Activated naive CD8-positive, alpha-beta T cell treated with anti-CD3 and anti-CD28 coated beads, Interleukin-2, amount 50 U/mL, for 24 hours (primary cell): Measurements from ENCODE around the gene B3GAT3.
A peak's percentile ranks its signal among the peaks of the same experiment; 100 is the strongest.

ENCODE experiments used
- ATAC-seq: fragments of 150-1000 bp; cut with Tn5 transposase; one replicate; pipeline ENCODE4 v1.10.0; 2021
- DNase-seq: peaks from one replicate; pipeline ENCODE4 v3.0.0; 2021
- H3K27ac Mint-ChIP-seq: one replicate; pipeline ENCODE4 v1.8.0; 2021; ENCODE audit warnings: mild to moderate bottlenecking, mixed read lengths
- H3K27me3 Mint-ChIP-seq: one replicate; pipeline ENCODE4 v1.8.0; 2021; ENCODE audit warnings: mixed read lengths
- H3K36me3 Mint-ChIP-seq: one replicate; pipeline ENCODE4 v1.8.0; 2021; ENCODE audit warnings: low read depth, mixed read lengths
- H3K4me1 Mint-ChIP-seq: one replicate; pipeline ENCODE4 v1.8.0; 2021; ENCODE audit warnings: mixed read lengths
- H3K4me3 Mint-ChIP-seq: one replicate; pipeline ENCODE4 v1.8.0; 2021; ENCODE audit warnings: mild to moderate bottlenecking, moderate library complexity, mixed read lengths
- H3K9me3 Mint-ChIP-seq: one replicate; pipeline ENCODE4 v1.8.0; 2021; ENCODE audit warnings: mixed read lengths

The B3GAT3 gene

DNA sequence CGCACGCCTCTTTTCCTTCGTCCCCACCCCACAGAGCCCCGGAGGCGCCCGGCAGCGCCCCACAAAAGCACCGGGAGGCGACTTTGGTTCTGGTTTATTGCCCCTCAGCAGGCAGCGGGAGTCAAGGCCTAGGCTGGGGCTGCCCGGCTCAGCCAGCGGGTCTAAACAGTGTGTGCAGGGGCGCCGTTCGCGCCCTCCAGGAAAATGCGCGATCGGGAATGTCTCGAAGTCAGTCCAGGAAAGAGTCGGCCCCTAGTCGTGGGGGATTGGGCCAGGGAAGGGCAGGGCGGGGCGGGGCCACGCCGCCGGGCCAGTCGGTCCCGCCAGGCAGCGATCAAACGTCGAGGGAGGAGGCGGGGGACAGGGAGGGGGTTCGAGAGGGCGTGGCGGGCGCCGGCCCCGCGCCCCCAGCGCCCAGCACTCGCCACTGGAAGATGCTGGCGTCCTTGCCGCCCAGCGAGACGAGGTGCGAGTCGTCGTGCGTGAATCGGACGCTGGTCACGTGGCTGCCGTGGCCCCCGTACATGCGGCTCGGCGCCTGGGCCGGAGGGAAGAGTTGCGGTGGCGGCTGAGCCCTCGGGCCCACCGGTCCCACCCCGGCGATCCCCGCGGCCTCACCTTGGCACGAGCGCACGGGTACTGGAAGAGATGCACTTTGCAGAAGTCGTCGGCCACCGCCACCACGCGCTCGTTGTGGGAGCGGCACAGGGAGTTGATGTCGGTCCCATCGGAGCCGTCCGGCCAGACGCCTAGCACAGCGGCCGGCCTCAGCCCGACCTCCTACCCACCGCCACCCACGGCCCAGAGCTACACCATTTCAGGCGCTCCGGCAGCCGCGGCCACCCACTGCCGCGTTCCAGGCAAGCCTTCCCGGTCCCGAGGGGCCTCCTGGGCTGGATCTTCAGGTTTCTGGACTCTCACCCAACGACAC, 19.4 kb downstream of the B3GAT3 start:
- peak overlapping the region; percentile 94 for H3K27ac Mint-ChIP-seq
- peaks cover 47% of the 10 kb centered on the region for H3K4me1 Mint-ChIP-seq
- H3K27me3 Mint-ChIP-seq, result peaks cover 2% of the 10 kb centered on the region
- ATAC-seq (no peak), DNase-seq (no peak)
- peaks cover 63% of the 10 kb centered on the region for H3K36me3 Mint-ChIP-seq
- H3K9me3 Mint-ChIP-seq, result no peaks in the 10 kb centered on the region
- H3K4me3 Mint-ChIP-seq, result peak overlapping the region; percentile 91

DNA sequence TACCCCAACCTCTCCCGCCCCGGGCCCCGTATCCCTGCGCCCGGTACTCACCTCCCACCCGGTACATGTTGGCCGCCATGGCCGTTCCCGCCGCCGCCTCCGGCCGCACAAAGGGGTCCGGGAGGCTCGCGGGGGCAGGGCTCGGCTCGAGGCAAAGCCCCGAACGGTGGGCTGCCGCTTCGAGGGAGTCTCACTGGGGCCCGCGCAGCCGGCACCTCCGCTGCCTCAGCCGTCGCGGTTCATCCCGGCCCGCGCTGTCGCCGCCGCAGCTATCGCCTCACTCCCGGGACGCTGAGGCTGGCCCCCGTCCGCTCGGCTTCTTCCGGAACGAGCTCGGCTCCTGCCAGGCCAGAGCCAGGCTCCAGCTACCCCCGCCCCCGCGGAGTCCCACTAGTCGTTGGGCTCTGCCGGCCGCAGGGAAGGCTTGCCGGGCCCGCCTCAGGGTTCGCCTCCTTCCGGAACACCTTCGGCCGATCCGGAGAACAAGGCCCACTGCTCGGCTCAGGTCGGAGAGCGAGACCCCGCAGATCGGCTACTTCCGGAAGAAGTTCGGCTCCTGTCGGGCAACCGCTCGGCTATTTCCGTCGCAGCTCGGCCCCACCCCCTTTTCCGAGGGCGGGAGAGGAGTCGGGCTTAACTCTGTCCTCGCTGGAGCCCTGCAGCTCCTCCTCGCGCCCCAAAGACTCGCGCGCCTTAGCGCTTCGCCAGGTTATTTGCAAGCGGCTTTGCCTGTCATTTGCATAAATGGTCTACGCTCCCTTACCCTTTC, 20.2 kb downstream of the B3GAT3 start, which contains the start of gene MTA2:
Gene MTA2, minus strand, starts transcription at position 494 of the 769 bp plus-strand sequence. Its CDS starts 415 bp downstream, at position 79.
- peak; percentile 88 for ATAC-seq
- Mint-ChIP-seq H3K27ac (peak within 1 kb of the TSS; percentile 94), H3K4me1 (peaks cover 47% of the 10 kb centered on the region), H3K36me3 (peaks cover 67% of the 10 kb centered on the region), H3K4me3 (peak within 1 kb of the TSS; percentile 91), H3K9me3 (no peaks in the 10 kb centered on the region), H3K27me3 (peaks cover 2% of the 10 kb centered on the region)
- peak; percentile 100 for DNase-seq

DNA sequence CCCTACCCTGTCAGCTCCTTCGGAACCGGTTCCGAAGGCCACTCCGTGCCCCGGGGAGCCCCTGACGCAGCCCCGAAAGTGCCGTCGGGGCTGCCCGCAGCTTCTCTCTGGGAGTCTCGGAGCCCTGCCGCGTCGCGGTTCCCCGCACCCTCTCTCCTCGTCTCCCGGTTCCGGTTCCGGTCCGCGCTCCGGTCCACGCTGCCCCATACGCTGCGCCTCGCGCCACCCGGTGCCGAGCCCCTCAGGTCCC, 20.7 kb downstream of the B3GAT3 start:
- H3K4me1 Mint-ChIP-seq, result peaks cover 47% of the 10 kb centered on the region
- H3K4me3 Mint-ChIP-seq, result peak overlapping the region; percentile 91
- no peaks in the 10 kb centered on the region for H3K9me3 Mint-ChIP-seq
- DNase-seq (peak; percentile 58), ATAC-seq (peak; percentile 5)
- peaks cover 2% of the 10 kb centered on the region for H3K27me3 Mint-ChIP-seq
- peak overlapping the region; percentile 94 for H3K27ac Mint-ChIP-seq
- peaks cover 68% of the 10 kb centered on the region for H3K36me3 Mint-ChIP-seq

DNA sequence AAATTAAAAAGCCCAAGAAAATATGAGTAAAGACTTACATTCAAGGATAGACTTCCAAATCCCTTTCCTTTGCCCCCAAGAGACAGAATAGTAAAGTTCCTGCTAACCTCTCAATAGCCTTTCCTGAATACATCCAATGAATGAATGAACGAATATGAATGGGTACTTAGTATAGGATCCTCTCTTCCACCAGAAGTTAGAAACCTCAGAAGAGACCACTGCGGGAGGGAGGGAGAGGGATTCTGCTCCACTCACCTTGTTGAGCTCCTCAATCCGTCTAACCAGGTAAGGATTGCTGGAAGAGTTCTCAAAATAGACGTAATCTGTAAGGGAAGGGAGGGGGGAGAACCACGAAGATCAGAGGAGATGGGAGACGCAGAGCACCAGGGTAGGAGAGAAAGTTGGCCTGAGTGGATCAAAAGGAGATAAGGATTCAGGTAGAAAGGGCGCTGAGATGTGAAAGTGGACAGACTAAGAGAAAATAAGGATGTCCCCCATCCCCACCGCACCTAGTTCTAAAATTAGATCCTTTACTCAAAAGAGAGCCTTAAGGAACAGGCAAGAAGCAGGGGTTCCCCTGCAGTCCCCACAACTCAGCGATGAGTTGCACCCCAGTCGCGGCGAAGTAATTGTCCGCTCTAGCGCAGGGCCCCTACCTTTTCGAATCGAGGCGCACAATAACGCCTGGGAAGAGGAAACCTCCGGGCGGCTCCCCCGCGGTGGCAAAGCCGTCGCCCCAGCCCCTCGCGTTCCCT, 21.2 kb downstream of the B3GAT3 start:
- peaks cover 47% of the 10 kb centered on the region for H3K4me1 Mint-ChIP-seq
- H3K4me3 Mint-ChIP-seq, result peak overlapping the region; percentile 91
- H3K9me3 Mint-ChIP-seq, result no peaks in the 10 kb centered on the region
- DNase-seq (no peak), ATAC-seq (no peak)
- H3K36me3 Mint-ChIP-seq, result peaks cover 69% of the 10 kb centered on the region
- H3K27ac Mint-ChIP-seq, result peak overlapping the region; percentile 94
- peaks cover 2% of the 10 kb centered on the region for H3K27me3 Mint-ChIP-seq

DNA sequence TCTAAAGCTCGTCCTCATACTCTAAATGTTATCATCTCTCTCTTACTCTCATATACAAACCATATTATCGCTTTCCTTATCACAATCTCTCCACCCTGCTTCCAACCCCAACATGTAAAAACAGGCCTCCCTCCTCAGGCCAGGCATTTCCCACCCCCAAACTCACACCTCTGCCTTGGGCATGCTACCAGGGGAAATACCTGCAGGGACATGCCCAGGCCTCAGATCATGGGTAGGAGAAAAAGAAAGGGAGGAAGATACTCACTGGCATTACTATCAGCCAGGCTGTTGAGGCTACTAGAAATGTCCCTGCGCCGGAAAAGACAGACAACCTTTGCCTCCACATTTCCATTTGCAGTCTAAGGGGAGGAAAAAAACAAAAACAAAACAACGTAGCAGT, 21.9 kb downstream of the B3GAT3 start:
- Mint-ChIP-seq H3K4me1 (peaks cover 44% of the 10 kb centered on the region), H3K27me3 (peaks cover 2% of the 10 kb centered on the region), H3K9me3 (no peaks in the 10 kb centered on the region), H3K27ac (peak overlapping the region; percentile 94), H3K4me3 (peak overlapping the region; percentile 91), H3K36me3 (peaks cover 69% of the 10 kb centered on the region)
- DNase-seq (peak; percentile 40), ATAC-seq (no peak)

DNA sequence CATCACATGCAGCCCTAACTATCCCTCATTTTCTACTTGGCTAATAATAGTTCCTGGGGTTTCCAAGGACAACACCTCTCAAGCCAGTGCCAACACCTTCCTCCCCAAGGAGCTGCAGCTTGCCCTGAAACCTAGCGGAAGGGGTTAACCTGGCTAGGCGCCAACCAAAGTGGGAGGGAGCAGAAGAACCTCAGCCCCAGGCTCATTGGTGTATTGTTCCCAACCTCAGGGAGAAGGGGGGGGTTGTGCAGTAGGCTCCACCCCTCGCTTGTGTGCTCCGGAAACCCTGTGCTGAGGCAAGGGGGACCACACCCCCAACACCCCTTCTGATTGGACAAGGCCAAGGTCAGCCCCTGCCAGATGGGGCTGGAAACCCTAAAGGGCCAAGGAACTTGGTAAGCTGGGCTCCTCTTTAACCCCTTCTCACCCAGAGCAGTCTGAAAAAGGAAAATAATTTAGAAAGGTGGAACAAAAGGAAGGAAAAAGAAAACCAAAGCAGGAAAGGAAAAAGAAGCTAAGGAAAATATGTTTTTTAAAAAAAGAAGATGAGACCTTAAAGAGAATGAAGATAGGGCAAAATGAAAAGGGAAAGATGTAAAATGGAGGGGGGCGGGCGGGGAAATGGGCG, 22.6 kb downstream of the B3GAT3 start:
- DNase-seq, result peak; percentile 95
- peak overlapping the region; percentile 91 for H3K4me3 Mint-ChIP-seq
- peak overlapping the region; percentile 94 for H3K27ac Mint-ChIP-seq
- ATAC-seq, result peak; percentile 75
- peaks cover 47% of the 10 kb centered on the region for H3K4me1 Mint-ChIP-seq
- no peaks in the 10 kb centered on the region for H3K9me3 Mint-ChIP-seq
- H3K36me3 Mint-ChIP-seq, result peaks cover 72% of the 10 kb centered on the region
- peaks cover 2% of the 10 kb centered on the region for H3K27me3 Mint-ChIP-seq

DNA sequence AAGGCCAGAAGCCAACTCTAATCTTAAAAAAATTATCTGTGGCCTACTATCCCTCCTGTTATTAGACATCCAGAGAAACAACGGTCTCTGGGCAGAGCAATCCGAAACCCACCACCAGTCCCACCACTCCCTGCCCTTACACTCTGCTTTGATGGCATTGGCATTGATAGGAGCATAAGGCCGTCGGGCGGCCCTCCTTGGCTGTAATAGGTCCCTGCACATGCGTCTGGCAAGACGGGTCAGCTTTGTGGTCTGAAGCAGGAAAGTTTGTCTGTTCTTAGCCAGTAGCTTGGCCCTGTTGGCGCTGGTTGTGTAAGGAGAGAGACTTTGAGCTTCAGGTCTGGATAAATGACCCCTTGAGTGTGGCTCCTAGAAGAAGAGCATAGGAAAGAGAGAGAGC, 26.7 kb downstream of the B3GAT3 start:
- Mint-ChIP-seq H3K27me3 (peaks cover 4% of the 10 kb centered on the region), H3K4me3 (no peak overlapping the region), H3K4me1 (peaks cover 63% of the 10 kb centered on the region), H3K27ac (peak overlapping the region; percentile 54), H3K9me3 (no peaks in the 10 kb centered on the region), H3K36me3 (peaks cover 73% of the 10 kb centered on the region)
- ATAC-seq (no peak), DNase-seq (no peak)

DNA sequence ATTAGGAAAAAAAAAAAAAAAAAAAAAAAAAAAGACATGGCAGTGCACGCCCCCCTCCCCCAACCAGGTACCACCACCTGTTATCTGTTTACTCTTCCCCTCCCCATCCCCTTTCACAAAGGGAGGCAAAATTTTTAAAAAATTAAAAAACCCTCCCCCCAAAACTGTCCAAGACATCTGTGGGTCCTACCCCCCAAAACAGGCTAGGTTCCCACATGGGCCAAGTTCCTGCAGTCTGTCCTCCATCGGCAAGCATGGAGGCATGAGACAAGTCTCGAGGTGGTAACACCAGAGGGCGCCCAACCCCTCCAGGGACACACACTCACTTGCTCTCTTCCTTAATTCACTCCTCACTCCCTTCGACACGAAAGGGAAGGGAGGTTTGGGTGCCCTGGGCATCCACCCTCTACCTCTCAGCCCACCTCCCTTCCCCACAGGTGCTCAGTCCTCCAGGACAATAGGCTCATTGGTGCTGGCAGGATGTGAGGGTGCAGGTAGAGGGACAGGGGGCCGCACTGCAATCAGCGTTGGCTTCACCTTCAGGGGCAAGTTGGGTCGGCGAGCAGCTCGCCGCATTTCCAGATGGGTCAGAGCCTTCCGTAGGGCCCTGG, 28.2 kb downstream of the B3GAT3 start:
- Mint-ChIP-seq H3K9me3 (no peaks in the 10 kb centered on the region), H3K4me1 (peaks cover 58% of the 10 kb centered on the region), H3K36me3 (peaks cover 63% of the 10 kb centered on the region), H3K27me3 (peaks cover 4% of the 10 kb centered on the region), H3K4me3 (peak overlapping the region; percentile 66), H3K27ac (peak overlapping the region; percentile 84)
- peak; percentile 81 for DNase-seq
- peak; percentile 27 for ATAC-seq

DNA sequence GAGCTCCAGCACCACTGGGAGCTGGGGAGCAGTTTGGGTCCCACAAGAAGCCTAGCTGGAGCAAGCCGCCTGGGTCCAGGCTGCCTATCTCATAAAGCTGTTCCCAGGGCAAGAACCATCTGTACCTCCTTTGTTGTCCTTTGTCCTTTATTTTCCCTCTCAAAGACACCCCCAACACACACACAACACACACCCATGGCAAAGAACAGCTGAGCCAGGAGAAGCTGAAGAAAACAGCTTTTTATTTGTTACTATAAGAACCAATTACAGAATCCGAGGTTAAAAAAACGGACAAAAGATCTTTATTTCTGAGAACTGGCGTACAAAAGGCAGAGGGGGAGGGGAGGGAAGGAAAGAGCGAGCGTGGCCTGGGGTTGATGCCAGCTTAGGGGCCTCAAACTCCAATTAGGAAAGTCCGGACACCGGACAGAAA, 28.8 kb downstream of the B3GAT3 start:
- H3K27me3 Mint-ChIP-seq, result peaks cover 4% of the 10 kb centered on the region
- H3K9me3 Mint-ChIP-seq, result no peaks in the 10 kb centered on the region
- DNase-seq (no peak), ATAC-seq (no peak)
- H3K4me1 Mint-ChIP-seq, result peaks cover 54% of the 10 kb centered on the region
- H3K27ac Mint-ChIP-seq, result peak overlapping the region; percentile 92
- peaks cover 60% of the 10 kb centered on the region for H3K36me3 Mint-ChIP-seq
- peak overlapping the region; percentile 96 for H3K4me3 Mint-ChIP-seq

DNA sequence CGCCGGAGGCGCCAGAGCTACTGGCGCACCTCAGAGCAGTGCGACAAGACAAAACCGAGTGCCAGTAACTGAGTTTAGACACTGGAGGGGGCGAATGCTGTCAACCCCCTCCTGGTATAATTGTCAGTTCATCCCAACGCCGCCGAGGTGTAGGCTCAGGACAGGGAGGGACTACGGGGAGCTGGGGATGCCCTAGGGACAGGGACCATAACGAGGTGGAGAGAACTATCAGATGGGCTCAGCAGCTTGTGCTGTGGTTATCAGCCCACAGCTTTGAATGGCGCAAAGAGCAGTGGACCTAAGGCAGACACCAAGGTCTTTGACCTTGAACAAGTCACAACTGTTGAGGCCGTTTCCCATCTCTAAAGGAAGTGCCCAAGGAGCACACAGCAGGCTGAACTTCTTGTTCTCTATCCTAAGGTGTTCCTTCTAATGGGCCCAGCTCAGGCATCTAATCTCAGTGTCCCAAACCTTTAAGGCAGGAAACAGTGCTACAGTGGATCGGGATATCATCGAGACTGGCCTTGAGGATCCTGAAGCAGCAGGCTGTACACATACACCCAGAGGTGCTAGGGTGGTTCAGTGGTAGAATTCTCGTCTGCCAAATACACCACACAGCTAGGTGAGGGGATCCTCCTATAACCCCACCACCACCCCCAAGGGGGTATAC, 29.5 kb downstream of the B3GAT3 start:
- ATAC-seq (no peak), DNase-seq (peak; percentile 17)
- H3K9me3 Mint-ChIP-seq, result no peaks in the 10 kb centered on the region
- H3K27me3 Mint-ChIP-seq, result peaks cover 4% of the 10 kb centered on the region
- peak overlapping the region; percentile 92 for H3K27ac Mint-ChIP-seq
- peaks cover 58% of the 10 kb centered on the region for H3K36me3 Mint-ChIP-seq
- H3K4me1 Mint-ChIP-seq, result peaks cover 56% of the 10 kb centered on the region
- H3K4me3 Mint-ChIP-seq, result peak overlapping the region; percentile 96

DNA sequence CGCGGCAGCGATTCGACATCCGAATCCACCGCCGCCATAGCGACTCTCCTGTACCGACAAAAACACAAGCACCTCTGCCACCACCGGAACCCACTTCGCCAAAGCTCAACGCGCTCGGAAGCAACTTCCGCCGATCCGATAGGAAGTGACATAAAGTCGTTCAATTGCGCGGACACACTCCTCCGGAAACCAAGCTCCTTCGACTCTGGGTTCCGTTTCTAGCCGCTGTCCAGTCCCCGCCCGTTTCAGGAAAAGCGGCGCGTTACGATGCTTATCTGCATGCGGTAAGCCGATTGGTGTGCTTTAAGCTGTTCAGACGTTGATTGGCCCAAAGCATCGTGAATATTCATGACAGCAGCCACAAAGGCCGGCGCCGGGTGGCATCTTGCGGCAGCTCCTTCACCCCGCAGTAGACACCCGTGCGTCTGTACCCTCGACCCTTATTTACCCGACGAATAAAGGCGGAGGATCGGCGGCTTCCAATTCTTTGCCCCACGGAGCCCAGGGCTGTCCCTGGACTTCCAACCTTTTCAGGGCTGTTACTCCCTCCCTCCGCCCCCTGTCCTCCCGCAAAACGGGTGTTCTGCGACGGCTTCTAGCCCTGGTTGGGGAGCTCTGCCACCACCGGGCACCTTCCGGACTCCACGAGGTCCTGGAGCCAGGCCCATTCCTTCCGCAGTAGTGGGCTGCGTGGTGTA, 30.2 kb downstream of the B3GAT3 start, which contains the start of gene TUT1:
Gene TUT1, minus strand, starts transcription at position 76 of the 698 bp plus-strand sequence. Its CDS starts 38 bp downstream, at position 38.
- peaks cover 53% of the 10 kb centered on the region for H3K36me3 Mint-ChIP-seq
- H3K4me3 Mint-ChIP-seq, result peak within 1 kb of the TSS; percentile 96
- H3K9me3 Mint-ChIP-seq, result no peaks in the 10 kb centered on the region
- ATAC-seq (peak; percentile 93), DNase-seq (peak; percentile 94)
- H3K4me1 Mint-ChIP-seq, result peaks cover 56% of the 10 kb centered on the region
- peak within 1 kb of the TSS; percentile 92 for H3K27ac Mint-ChIP-seq
- H3K27me3 Mint-ChIP-seq, result peaks cover 4% of the 10 kb centered on the region

DNA sequence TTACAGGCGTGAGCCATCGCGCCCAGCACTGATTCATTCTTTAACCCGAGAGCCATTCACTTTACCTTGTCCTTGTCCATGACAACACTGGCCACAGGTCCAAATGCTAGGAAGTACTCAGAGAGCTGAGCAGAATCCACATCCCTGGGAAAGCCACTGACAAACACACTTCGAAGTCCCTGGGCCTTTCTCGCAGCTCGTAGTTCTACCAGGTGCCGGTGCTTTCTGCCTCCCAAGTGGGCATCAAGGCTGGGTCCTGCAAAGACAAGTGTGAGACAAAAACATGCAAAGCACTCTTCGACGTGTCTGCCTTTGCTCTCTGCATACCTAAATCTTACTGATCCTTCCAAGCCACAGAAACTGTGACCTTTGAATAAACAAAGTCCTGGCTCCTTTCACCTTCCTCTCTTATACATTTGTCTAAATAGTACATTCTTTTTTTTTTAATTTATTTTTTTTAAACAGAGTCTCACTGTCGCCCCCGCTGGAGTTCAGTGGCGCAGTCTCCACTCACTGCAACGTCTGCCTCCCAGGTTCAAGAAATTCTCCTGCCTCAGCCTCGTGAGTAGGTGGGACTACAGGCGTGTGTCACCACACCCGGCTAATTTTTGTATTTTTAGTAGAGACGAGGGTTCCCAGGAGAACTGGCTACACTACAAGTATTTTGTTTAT, 32.7 kb downstream of the B3GAT3 start:
- ATAC-seq, result no peak
- Mint-ChIP-seq H3K4me1 (peaks cover 59% of the 10 kb centered on the region), H3K4me3 (peak overlapping the region; percentile 96), H3K36me3 (peaks cover 39% of the 10 kb centered on the region), H3K27me3 (peaks cover 4% of the 10 kb centered on the region), H3K9me3 (no peaks in the 10 kb centered on the region), H3K27ac (peak overlapping the region; percentile 92)
- DNase-seq, result peak; percentile 29
